ENCODE results near the gene C10orf90. TPM values are rescaled to one million over a fixed set of nuclear protein-coding genes. Genes with fewer than 3 reads are reported as not detected.

The C10orf90 gene
- total RNA-seq = not detected

DNA sequence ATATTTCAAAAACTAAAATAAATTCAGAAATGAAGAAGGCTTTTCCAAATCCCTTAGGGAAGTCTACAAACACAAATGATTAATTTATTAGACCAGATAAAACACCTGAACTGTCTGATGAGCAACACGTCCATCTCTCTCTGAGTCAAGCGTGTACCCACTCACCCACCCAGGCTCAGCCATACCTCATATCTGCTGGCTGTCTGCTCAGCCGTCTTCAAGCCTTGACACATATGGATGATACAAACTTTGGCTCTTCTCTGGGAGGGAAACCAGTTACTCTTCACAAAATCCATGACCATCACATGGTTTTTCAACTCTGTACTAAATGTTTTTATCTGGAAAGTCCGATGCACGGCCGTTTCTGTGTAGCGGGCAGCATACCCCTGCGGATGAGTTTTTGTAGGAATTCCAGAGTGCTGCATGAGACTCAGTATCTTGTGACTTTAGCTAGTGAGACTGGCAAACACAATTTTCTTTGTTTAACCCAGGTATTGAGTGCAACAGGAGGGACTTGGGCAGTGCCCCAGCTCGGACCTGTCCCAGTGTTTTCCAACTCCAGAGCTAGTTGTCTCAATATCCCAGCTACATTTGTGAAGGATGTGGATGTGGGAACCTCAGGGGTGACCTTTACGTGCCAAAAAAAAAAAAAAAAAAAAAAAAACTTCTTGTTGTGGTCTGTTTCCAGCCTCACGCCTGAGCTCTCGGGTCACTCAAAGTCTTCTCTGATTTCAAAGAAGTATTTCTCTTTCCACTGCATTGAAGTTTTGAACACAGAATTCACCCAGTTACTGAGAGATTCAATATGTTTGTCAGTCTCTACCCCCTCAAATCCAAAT is at the start of gene C10orf90:
Gene C10orf90, minus strand, starts transcription at position 638 of the 839 bp plus-strand sequence. Its CDS starts 213 bp downstream, at position 425.
- H3K9me3 Mint-ChIP-seq = no peaks in the 10 kb centered on the region
- H3K36me3 Mint-ChIP-seq = no peaks in the 10 kb centered on the region

DNA sequence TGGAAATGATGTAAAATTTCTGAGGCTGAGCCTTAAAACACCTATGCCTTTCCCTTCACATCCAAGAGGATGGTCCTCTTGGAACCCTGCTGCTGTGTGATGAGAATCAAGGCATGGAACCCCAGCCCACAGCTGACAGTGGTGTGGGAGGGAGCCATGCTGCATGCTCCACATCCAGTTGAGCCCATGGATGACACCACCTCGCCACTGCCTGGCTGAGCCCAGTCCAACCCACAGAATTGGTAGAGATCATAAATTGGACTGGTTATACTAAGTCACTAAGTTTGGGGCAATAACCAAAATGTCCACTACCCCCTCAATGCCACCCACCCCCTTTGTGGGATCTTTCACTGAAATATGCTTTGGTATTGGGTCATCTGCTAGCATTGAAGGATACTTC is 45.9 kb upstream of the C10orf90 start:
- H3K36me3 Mint-ChIP-seq = no peaks in the 10 kb centered on the region
- H3K4me1 Mint-ChIP-seq = peaks cover 4% of the 10 kb centered on the region
- H3K27me3 Mint-ChIP-seq = peaks cover 2% of the 10 kb centered on the region
- no peaks in the 10 kb centered on the region for H3K9me3 Mint-ChIP-seq
- no peak overlapping the region for H3K4me3 Mint-ChIP-seq
- DNase-seq = no peak
- H3K27ac Mint-ChIP-seq = no peak overlapping the region

More for the DNA sequence above, at the start of gene C10orf90:
- no peak for DNase-seq
- no peak within 1 kb of the TSS for H3K4me3 Mint-ChIP-seq
- peaks cover 4% of the 10 kb centered on the region for H3K27me3 Mint-ChIP-seq
- no peak within 1 kb of the TSS for H3K27ac Mint-ChIP-seq
- H3K4me1 Mint-ChIP-seq = no peaks in the 10 kb centered on the region

DNA sequence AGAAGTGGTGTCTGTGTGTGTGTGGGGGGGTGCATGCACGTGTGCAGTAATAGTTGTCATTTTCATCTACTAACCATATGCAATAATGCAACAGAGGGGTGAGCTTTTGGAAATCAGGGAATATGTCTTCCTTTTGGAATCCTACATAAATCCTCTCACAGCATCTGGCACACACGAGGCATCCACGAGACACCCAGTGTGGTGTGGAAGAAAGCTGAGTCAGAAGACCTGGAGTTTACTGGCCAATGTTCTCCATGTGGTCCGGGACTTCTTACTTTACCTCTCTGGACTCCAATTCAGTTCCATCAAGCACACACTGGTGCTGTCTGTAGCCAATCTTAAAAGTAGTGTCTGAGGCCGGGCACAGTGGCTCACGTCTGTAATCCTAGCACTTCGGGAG is 43.1 kb upstream of the C10orf90 start:
- no peak overlapping the region for H3K27ac Mint-ChIP-seq
- peaks cover 3% of the 10 kb centered on the region for H3K27me3 Mint-ChIP-seq
- no peak overlapping the region for H3K4me3 Mint-ChIP-seq
- H3K9me3 Mint-ChIP-seq = no peaks in the 10 kb centered on the region
- peaks cover 4% of the 10 kb centered on the region for H3K4me1 Mint-ChIP-seq
- DNase-seq = no peak
- H3K36me3 Mint-ChIP-seq = no peaks in the 10 kb centered on the region

- H3K4me1 Mint-ChIP-seq = peaks cover 4% of the 10 kb centered on the region
- DNase-seq = no peak
- no peak overlapping the region for H3K4me3 Mint-ChIP-seq
Measured at GRCh38 chr10:126712681-126713080, 42.2 kb upstream of the C10orf90 start.

GRCh38 chr10:126705951-126706565 is 35.6 kb upstream of the C10orf90 start:
- Mint-ChIP-seq H3K27me3 (no peaks in the 10 kb centered on the region), H3K4me3 (no peak overlapping the region), H3K9me3 (no peaks in the 10 kb centered on the region), H3K4me1 (no peaks in the 10 kb centered on the region), H3K36me3 (no peaks in the 10 kb centered on the region), H3K27ac (no peak overlapping the region)
- no peak for DNase-seq

More at GRCh38 chr10:126712681-126713080, 42.2 kb upstream of the C10orf90 start:
- Mint-ChIP-seq H3K27ac (no peak overlapping the region), H3K9me3 (no peaks in the 10 kb centered on the region), H3K36me3 (no peaks in the 10 kb centered on the region), H3K27me3 (peaks cover 3% of the 10 kb centered on the region)

DNA sequence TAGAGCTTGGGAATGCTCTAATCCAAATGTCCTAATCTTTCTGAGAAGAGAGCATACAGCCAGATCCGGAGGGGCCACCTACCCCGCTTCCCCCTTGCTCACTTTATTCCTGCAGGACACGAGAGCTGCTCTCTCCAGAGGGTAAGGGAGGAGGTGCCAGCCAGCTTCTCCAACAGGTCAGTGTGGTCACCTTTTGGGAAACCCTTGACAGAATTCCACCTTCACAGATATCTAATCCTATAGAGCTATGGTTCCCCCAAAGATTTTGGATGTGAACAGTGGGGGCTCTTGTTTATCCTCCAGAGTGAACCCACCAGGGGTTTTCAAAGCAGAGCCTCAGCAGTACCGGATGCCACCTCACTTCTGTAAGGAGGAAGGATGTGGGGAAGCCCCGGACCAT is 34.6 kb upstream of the C10orf90 start:
- Mint-ChIP-seq H3K27ac (no peak overlapping the region), H3K4me1 (no peaks in the 10 kb centered on the region), H3K4me3 (no peak overlapping the region), H3K27me3 (no peaks in the 10 kb centered on the region), H3K9me3 (no peaks in the 10 kb centered on the region), H3K36me3 (no peaks in the 10 kb centered on the region)
- no peak for DNase-seq

- no peak for DNase-seq
- H3K9me3 Mint-ChIP-seq = no peaks in the 10 kb centered on the region
- H3K27ac Mint-ChIP-seq = no peak overlapping the region
- no peaks in the 10 kb centered on the region for H3K36me3 Mint-ChIP-seq
- no peak overlapping the region for H3K4me3 Mint-ChIP-seq
- H3K4me1 Mint-ChIP-seq = no peaks in the 10 kb centered on the region
- H3K27me3 Mint-ChIP-seq = no peaks in the 10 kb centered on the region
Measured at GRCh38 chr10:126704649-126705048, 34.2 kb upstream of the C10orf90 start.

GRCh38 chr10:126702181-126702580 is 31.7 kb upstream of the C10orf90 start:
- Mint-ChIP-seq H3K27me3 (no peaks in the 10 kb centered on the region), H3K4me3 (no peak overlapping the region), H3K36me3 (no peaks in the 10 kb centered on the region), H3K9me3 (no peaks in the 10 kb centered on the region), H3K4me1 (no peaks in the 10 kb centered on the region), H3K27ac (no peak overlapping the region)
- no peak for DNase-seq

DNA sequence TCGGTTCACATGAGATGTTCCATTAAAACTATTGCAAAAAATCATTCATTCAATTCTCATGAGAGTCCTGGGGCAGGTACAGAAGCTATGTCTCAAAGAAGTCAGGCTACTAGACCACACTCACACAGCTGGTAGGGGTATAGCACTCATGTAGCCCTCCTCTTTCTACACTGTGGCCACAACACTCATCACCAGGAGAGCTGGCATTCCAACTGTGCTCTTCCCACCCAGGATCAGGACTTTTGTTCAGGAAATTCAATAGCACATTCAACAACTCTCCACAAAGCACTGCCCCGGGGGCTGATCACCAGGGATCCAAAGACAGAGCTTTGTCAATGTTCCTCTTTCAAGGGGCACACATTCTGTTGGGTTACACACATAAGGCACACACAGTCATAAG is 31.0 kb upstream of the C10orf90 start:
- Mint-ChIP-seq H3K27ac (no peak overlapping the region), H3K4me3 (no peak overlapping the region), H3K4me1 (no peaks in the 10 kb centered on the region), H3K9me3 (no peaks in the 10 kb centered on the region), H3K27me3 (no peaks in the 10 kb centered on the region), H3K36me3 (no peaks in the 10 kb centered on the region)
- no peak for DNase-seq

- DNase-seq = no peak
- no peaks in the 10 kb centered on the region for H3K4me1 Mint-ChIP-seq
- H3K4me3 Mint-ChIP-seq = no peak overlapping the region
- H3K9me3 Mint-ChIP-seq = peaks cover 4% of the 10 kb centered on the region
- no peaks in the 10 kb centered on the region for H3K36me3 Mint-ChIP-seq
- H3K27ac Mint-ChIP-seq = no peak overlapping the region
- H3K27me3 Mint-ChIP-seq = peaks cover 3% of the 10 kb centered on the region
Measured at GRCh38 chr10:126696684-126697083, 26.2 kb upstream of the C10orf90 start.

DNA sequence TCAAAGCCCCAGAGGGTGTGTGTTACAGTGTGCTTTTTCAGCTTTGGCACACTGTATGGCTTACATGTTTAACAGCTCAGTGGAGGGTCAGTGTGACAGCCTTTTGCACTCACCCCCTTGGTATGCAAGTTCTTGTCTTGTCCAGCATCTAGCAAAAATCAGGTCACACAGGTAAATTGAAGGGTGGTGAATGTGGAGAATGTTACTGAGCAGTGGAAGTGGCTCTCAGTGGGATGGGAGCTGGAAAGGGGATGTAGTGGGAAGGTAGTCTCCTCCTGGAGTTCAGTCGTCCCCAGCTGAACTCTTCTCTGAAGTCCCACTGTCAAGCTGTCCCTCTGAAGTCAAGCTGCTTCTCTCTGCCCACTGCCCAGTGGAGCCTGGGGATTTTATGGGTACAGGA is 21.0 kb upstream of the C10orf90 start:
- no peak for DNase-seq
- Mint-ChIP-seq H3K4me3 (no peak overlapping the region), H3K9me3 (peaks cover 4% of the 10 kb centered on the region), H3K27ac (no peak overlapping the region), H3K4me1 (no peaks in the 10 kb centered on the region), H3K27me3 (peaks cover 3% of the 10 kb centered on the region), H3K36me3 (no peaks in the 10 kb centered on the region)

DNA sequence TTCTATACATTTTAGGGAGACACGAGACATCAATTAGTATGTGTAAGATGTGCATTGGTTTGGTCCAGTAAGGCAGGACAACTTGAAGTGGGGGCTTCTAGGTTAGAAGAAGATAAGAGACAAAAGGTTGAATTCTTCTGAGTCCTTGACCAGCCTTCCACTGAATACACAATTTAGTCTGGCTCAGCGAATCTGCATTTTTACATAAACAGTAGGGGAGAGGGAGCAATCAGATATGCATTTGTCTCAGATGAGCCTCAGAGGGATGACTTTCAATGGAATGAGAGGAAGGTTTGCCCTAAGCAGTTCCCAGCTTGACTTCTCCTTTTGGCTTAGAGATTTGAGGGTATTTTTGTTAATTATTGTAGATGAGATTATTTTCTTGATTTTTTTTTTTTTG is 20.0 kb upstream of the C10orf90 start:
- H3K27ac Mint-ChIP-seq = no peak overlapping the region
- no peaks in the 10 kb centered on the region for H3K4me1 Mint-ChIP-seq
- H3K4me3 Mint-ChIP-seq = no peak overlapping the region
- H3K36me3 Mint-ChIP-seq = no peaks in the 10 kb centered on the region
- DNase-seq = no peak
- peaks cover 3% of the 10 kb centered on the region for H3K27me3 Mint-ChIP-seq
- peaks cover 4% of the 10 kb centered on the region for H3K9me3 Mint-ChIP-seq

DNA sequence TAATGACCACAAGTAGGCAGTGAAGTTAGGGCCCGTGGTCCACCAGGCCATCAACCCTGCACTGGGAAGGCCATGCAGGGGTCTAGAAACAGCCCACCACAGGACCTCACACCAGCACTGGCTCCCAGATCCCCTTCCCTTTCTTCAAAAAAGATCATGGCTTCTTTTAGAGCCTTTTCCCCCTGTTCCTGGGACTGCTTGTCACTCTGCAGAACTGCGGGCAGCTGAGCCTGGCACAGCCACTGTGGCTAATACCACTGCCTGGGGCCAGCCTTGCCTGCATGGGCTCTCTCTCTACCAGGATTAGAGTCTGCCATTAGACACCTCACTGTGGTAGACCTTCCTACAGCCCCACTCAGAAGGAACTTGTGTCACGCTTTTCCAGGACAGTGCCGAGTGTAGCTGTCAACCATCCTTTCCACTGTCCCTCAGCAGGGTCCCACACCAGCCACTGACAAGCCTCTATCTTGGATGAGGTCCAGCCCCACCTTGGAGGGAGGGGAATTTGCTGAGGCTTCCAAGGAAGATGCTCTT is 19.0 kb upstream of the C10orf90 start:
- no peak for DNase-seq
- Mint-ChIP-seq H3K27ac (no peak overlapping the region), H3K27me3 (no peaks in the 10 kb centered on the region), H3K9me3 (peaks cover 1% of the 10 kb centered on the region), H3K4me3 (no peak overlapping the region), H3K4me1 (no peaks in the 10 kb centered on the region), H3K36me3 (no peaks in the 10 kb centered on the region)

DNA sequence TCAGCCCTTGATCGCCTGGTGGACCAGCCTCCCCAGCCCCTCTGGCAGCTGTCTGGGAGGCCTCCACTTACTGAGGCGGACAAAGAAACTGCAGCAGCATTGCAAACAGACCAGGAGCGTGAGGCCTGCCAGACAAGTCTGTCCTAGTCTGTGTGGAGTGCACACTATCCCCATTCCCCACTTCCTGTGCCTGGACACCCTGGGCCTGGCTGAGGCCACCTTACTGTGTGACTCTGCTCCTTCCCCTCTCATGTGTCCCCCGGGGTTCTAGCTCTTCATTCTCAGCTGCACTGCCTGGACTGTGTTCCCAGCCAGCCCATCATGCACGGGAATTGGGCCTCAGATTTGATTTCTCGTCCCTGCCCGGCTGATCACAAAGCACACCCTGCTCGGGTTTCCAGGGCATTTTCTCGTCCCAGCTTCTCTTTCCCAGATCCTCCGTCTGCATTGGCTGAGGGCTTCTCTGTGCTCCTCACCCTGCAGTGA is 16.7 kb upstream of the C10orf90 start:
- H3K4me1 Mint-ChIP-seq = no peaks in the 10 kb centered on the region
- no peak overlapping the region for H3K4me3 Mint-ChIP-seq
- DNase-seq = no peak
- H3K9me3 Mint-ChIP-seq = no peaks in the 10 kb centered on the region
- H3K36me3 Mint-ChIP-seq = no peaks in the 10 kb centered on the region
- no peaks in the 10 kb centered on the region for H3K27me3 Mint-ChIP-seq
- no peak overlapping the region for H3K27ac Mint-ChIP-seq

DNA sequence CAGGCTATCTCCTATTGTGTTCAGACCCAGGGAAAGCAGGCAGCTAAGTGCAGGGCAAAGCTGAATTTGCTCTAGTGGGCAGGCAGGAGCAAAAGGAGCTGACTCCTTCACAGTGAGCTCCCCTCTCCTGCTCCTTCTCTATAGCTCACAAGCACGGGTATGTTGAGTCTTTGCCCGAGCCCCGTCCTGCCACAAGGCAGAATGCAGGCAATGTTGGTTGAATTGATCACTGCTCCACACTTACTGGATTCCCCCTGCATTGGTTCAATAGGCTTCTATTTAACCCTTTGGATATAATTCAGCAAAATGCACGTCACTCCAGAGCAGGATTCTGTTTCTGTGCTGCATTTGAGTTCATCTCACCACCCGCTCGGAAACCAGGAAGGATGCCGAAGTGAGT is 16.2 kb upstream of the C10orf90 start:
- H3K4me3 Mint-ChIP-seq = no peak overlapping the region
- H3K27me3 Mint-ChIP-seq = no peaks in the 10 kb centered on the region
- no peaks in the 10 kb centered on the region for H3K4me1 Mint-ChIP-seq

More for the DNA sequence above, 16.2 kb upstream of the C10orf90 start:
- Mint-ChIP-seq H3K36me3 (no peaks in the 10 kb centered on the region), H3K9me3 (no peaks in the 10 kb centered on the region), H3K27ac (no peak overlapping the region)
- no peak for DNase-seq

Data from activated naive CD8-positive, alpha-beta T cell treated with anti-CD3 and anti-CD28 coated beads for 36 hours (primary cell).